Left renal cortex interstitium (tissue), 4 donors: Measurements from ENCODE around the gene B4GALT6. TPM values are rescaled to one million over a fixed set of nuclear protein-coding genes. Genes with fewer than 3 reads are reported as not detected.

Source experiments
- DNase-seq, 4 donors: peaks; one replicate each; pipeline ENCODE4 v3.0.0-alpha.2; 2013; ENCODE audit warnings: low read depth in 4 of 4, low spot score in 2 of 4, missing footprints in 1 of 4
- polyA plus RNA-seq, 4 donors: library from polyadenylated mRNA; unstranded; fragments of 120-200 nt; gene quantifications; one replicate each; pipeline ENCODE4 v1.2.1, GENCODE V29; 2013; ENCODE audit not compliant: insufficient read length in 4 of 4

The B4GALT6 gene
- polyA plus RNA-seq, 4 donors = 14.3 to 18.1 (median 15.2) TPM

DNA sequence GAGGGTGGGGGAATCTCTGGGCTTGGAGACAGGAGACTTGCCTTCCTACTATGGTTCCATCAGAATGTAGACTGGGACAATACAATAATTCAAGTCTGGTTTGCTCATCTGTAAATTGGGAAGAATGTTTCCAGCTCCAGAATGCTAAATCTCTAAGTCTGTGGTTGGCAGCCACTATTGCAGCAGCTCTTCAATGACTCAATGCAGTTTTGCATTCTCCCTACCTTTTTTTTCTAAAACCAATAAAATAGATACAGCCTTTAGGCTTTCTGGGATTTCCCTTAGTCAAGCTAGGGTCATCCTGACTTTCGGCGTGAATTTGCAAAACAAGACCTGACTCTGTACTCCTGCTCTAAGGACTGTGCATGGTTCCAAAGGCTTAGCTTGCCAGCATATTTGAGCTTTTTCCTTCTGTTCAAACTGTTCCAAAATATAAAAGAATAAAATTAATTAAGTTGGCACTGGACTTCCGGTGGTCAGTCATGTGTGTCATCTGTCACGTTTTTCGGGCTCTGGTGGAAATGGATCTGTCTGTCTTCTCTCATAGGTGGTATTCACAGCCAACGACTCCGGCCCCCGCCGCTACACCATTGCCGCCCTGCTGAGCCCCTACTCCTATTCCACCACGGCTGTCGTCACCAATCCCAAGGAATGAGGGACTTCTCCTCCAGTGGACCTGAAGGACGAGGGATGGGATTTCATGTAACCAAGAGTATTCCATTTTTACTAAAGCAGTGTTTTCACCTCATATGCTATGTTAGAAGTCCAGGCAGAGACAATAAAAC, 86.2 kb downstream of the B4GALT6 start:
- no peak for DNase-seq

DNA sequence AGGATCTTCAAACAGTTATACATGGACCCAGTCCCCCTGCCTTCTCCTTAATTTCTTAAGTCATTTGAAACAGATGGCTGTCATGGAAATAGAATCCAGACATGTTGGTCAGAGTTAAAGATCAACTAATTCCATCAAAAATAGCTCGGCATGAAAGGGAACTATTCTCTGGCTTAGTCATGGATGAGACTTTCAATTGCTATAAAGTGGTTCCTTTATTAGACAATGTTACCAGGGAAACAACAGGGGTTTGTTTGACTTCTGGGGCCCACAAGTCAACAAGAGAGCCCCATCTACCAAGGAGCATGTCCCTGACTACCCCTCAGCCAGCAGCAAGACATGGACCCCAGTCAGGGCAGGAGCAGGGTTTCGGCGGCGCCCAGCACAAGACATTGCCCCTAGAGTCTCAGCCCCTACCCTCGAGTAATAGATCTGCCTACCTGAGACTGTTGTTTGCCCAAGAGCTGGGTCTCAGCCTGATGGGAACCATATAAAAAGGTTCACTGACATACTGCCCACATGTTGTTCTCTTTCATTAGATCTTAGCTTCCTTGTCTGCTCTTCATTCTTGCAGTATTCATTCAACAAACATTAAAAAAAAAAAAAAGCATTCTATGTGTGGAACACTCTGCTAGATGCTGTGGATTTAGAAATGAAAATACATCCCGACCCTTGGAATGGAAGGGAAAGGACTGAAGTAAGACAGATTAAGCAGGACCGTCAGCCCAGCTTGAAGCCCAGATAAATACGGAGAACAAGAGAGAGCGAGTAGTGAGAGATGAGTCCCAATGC, 88.1 kb downstream of the B4GALT6 start:
- no peak for DNase-seq

DNA sequence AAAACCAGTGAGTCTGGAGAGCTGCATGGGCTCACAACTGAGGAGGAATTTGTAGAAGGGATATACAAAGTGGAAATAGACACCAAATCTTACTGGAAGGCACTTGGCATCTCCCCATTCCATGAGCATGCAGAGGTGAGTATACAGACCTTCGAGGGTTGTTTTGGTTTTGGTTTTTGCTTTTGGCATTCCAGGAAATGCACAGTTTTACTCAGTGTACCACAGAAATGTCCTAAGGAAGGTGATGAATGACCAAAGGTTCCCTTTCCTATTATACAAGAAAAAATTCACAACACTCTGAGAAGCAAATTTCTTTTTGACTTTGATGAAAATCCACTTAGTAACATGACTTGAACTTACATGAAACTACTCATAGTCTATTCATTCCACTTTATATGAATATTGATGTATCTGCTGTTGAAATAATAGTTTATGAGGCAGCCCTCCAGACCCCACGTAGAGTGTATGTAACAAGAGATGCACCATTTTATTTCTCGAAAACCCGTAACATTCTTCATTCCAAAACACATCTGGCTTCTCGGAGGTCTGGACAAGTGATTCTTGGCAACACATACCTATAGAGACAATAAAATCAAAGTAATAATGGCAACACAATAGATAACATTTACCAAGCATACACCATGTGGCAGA, 89.1 kb downstream of the B4GALT6 start:
- no peak for DNase-seq

DNA sequence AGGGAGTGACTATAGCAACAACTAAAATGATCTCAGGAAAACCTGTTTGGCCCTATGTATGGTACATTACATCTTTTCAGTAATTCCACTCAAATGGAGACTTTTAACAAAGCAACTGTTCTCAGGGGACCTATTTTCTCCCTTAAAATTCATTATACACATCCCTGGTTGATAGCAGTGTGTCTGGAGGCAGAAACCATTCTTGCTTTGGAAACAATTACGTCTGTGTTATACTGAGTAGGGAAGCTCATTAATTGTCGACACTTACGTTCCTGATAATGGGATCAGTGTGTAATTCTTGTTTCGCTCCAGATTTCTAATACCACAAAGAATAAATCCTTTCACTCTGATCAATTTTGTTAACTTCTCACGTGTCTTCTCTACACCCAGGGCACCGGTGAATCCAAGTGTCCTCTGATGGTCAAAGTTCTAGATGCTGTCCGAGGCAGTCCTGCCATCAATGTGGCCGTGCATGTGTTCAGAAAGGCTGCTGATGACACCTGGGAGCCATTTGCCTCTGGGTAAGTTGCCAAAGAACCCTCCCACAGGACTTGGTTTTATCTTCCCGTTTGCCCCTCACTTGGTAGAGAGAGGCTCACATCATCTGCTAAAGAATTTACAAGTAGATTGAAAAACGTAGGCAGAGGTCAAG, 91.7 kb downstream of the B4GALT6 start:
- DNase-seq = no peak

DNA sequence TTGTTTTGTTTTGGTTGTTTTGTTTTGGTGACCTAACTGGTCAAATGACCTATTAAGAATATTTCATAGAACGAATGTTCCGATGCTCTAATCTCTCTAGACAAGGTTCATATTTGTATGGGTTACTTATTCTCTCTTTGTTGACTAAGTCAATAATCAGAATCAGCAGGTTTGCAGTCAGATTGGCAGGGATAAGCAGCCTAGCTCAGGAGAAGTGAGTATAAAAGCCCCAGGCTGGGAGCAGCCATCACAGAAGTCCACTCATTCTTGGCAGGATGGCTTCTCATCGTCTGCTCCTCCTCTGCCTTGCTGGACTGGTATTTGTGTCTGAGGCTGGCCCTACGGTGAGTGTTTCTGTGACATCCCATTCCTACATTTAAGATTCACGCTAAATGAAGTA, 92.8 kb downstream of the B4GALT6 start, which contains the start of gene TTR:
Gene TTR, plus strand, starts transcription at position 250 of the 400 bp plus-strand sequence. Its CDS starts 26 bp downstream, at position 276.
- no peak for DNase-seq

DNA sequence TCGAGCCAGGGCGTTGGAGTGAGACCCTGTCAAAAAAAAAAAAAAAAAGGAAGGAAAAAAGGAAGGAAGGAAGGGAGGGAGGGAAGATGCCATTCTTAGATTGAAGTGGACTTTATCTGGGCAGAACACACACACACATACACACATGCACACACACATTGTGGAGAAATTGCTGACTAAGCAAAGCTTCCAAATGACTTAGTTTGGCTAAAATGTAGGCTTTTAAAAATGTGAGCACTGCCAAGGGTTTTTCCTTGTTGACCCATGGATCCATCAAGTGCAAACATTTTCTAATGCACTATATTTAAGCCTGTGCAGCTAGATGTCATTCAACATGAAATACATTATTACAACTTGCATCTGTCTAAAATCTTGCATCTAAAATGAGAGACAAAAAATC, 93.3 kb downstream of the B4GALT6 start:
- DNase-seq = no peak

DNA sequence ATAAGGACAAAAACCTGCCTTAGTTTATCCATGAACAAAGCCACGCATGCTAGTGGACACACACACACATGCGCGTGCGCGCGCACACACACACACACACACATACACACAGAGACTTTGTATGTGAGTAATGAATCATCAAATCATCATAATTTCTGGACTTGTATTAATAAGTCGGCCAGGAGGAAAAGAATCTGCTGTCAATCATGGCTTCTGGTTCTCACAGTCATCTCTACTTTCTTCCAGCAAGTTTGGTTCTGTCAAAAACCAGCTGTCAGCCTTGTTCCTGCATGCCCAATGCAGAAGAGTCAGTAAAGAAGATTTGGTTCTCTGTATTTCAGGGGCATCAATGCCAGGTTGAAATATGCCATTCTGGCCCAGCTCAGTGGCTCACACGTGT, 93.8 kb downstream of the B4GALT6 start:
- DNase-seq = no peak

DNA sequence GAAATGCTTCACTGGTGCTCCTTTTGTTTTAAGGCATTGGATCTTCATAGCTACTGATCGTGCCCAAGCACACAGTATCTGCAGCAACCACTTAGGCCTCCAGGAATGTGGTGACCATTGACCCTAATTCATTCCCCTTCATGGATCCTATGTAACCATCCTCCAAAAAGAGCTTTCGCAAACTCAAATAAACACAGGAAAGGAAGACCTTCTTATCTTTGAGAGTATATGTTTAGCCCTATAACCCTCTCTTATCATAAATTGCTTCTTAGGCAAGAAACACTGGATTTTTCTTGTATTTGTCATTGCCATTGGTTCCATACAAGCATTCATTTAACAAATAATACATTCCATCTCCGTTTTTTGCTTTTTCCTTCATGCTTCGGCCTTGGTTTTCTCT, 96.9 kb downstream of the B4GALT6 start:
- DNase-seq = no peak

DNA sequence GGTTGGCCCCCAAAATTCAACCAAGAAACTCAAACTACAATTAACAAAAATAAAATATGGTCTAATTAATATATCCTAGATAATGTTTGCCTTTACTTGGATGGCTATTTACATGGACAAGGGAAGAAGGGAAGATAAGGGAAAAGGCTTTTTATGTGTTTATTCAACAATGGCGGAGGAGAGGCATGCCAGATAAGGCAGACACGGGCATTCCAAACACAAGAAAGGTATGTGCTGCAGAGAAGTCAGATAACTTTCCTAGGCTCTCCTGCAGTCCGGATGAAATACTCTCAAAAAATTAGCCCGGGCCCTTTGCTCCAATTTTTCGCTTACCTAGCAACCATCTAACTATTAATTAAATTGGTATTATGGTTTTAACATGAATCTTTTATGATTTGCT, 97.8 kb downstream of the B4GALT6 start:
- no peak for DNase-seq

DNA sequence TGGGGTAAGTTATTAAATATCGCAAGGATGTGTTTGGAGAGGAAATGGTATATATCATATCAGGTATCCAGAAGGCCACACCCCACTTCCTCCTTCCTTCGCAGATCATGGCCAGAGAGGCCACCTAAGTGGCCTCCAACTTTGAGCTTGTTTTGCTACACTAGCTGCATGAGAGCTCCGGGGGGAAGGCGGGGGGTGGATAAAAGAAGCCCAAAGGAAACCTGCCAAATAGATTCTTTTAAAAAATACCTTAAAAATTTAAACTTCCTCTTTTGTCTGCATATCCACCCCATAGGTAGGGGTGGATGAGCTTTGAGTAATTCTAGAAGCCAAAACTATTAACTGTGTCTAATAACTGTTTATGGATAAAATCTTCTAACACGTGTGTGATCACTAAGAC, 98.4 kb downstream of the B4GALT6 start:
- no peak for DNase-seq

DNA sequence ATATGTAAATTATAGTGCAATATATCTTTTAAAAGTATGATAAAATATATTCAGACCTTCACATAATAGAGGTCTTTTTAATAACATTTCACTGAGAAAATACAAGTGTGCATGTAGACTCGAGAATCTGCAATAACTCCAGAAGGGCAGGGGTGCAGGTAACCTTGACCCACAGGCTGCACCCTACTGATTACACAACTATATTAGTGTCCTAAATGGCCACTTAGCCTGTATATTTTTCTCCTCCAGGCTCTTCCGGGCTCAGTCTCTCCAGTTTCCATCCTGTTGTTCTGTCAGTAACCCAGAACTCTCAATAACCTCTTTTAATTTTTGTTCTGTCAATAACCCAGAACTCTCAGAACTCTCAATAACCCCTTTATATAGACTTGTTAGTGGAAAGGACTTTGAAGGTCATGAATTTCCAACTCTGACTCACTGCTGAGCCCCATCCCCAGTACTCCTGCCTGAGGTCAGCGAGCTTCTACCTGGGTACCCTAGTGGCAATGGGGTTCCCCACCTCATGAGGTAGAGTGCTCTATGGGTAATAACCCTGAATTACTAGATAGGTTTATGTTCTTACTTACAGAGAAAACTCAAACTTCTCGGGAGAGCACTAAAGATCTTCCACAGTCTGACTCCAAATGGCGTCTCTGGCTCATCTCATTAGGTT, 101.1 kb downstream of the B4GALT6 start:
- no peak for DNase-seq

DNA sequence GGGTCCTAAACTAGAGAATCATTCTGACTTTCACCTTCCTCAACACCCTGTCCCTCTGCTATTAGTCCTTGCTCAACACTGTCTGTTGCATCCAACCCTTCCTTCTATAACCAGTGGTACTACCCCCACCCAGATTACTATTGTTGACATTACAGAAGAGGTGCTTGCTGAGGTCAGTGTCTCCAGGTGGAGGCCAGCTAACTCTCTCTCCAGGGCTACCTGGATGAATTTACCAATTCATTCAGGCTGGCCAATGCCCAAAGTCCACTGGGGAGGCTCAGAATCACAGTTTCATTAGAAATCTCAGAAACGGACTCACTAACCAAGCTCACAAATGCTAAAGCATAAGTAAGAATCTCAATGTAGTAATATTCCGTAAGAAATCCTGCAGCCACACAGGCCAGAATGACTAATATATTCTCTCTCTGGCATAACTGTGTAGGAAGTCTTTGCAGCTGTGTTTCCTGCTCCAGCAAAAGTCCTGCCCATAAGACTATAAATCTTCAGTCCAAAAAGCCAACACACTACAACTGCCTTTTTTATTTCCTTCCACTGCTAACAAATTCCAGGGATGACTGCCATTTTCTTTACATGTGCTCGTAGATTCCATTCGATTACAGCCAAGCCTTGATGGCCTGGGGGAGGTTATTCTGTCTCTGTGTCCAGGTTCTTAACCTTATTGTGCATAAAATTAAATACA, 102.7 kb downstream of the B4GALT6 start:
- DNase-seq = no peak

DNA sequence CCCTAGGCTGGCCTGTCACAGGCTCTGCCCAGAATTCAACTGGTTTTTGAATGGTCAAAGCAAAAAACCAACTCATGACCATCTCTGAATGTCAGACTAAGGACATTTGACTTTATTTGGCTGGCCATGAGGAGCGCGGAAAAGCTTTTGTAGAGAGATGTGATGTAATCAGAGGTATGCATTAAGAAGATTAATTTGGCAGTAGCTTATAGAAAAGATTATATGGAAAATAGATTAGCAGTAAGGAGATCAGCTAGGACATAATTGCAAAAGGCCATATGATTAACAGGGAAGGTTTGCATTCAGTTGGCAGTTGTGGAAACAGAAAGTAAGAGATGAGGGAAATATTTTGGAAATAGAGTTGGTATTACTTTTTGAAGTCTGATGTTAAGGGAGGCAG, 105.0 kb downstream of the B4GALT6 start:
- no peak for DNase-seq

DNA sequence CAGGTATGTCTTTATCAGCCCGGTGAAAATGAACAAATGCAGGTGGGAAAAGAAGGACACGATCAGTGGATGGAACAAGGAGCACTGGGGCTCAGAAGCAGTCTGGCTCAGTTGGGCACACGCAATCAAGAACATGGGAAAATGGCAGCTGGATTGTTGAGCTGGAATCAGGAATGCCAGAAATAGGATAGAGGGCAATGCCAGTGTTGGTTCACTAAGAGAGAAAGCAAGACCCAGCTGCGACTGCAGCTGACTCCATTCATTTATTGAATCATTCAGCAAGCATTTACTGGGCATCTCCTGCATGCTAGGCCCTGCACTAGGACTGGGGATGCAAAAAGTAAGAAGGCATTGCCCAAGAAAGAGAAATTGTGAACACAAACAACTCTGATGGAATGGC, 106.3 kb downstream of the B4GALT6 start:
- DNase-seq = no peak

DNA sequence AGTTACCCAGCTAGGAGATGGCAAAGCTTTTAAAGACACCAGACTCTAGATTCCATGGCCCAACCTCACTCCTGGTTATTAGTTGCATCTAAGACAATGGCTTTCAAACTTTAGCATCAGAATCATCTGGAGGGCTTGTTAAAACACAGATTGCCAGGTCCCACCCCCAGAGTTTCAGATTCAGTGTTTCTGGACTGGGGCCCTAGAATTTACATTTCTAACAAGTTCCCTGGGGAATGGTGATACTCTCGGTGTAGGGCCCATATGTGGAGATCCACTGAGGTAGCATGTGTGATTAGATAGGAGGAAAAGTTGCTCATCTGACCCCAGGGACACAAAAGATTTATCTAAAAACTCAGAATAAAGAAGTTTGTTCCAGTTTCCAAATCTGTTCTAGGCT, 107.2 kb downstream of the B4GALT6 start:
- DNase-seq = no peak

DNA sequence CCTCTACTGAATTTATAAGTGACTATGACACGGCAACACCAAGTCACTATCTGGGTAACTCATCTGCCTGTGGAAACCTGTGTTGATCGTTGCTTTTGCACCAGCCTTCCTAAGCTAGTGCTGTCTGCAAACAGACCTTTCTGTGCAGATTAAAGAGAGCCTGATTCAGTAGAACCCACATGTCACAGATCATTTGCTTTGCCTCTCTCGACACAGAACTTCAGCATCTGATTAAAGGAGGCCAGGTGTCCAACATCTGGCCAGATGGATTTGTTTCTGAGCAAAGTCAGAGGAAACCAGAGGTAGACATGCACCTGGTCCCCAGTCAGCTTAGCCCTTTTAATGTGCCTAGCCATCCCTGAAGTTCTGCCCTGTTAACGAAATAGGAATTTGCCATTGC, 107.7 kb downstream of the B4GALT6 start:
- no peak for DNase-seq

DNA sequence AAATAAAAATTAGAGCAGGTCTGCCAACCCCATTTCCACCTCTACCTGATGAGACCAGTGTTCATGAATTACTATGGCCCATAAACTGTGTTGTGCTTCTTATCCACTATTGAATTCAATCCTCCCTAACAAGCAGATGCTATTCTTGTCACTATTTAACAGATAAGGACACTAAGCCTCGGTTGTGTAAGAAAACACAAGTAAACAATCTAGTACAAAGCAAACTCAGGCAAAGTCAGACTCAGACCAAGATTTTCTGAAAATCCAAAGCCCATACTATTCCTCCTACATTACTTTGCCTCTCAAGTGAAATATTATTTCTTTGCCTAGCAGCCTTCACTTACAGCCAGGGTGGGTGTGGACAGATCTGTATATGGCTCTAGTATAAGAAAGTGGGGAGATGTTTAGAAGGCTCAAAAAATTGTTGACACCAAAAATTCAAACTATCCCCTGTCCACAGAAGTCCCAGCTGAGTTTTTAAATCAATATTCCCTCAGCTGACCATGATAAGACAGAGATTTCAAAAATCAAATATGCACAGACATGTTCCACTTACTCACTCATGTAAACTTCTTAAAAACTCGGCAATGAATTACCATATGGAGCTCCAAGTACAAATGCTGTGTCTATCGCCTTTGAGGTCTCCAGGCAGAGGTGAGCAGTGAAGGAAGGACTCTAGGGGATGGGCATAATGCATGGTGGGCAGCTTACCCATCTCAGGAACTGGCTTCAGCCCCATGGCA, 108.7 kb downstream of the B4GALT6 start:
- DNase-seq = no peak

DNA sequence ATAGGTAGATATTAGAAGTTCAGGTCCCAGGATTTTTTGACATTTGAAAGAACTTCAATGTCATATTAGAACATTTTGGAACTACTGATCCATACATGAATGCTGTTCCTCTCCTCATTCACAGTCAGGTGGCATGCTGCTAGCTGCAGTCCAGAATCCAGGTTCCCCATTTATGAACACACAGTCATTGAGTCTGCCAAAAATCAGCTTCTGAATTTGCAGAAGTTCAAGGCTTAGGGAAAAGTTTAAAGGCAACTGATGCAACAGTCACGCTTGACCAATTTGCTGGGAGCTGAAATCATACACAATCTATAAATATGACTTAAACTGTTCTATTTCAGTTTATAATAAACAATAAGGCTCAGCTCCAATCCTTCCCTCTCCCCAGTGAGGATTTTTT, 110.0 kb downstream of the B4GALT6 start:
- DNase-seq = no peak
